Hindlimb muscle (tissue), 1 donor: ENCODE measurements around the gene GPR65. TPM values are rescaled to one million over a fixed set of nuclear protein-coding genes. Genes with fewer than 3 reads are reported as not detected.
A peak's percentile ranks its signal among the peaks of the same experiment; 100 is the strongest.

Experiments
- DNase-seq: peaks from one replicate; pipeline ENCODE4 v3.0.0-alpha.2; 2013
- polyA plus RNA-seq: library from polyadenylated mRNA; unstranded; fragments of 120-200 nt; gene quantifications from one replicate; pipeline ENCODE4 v1.2.1, GENCODE V29; 2013; ENCODE audit not compliant: insufficient read length

Gene GPR65, protein sequence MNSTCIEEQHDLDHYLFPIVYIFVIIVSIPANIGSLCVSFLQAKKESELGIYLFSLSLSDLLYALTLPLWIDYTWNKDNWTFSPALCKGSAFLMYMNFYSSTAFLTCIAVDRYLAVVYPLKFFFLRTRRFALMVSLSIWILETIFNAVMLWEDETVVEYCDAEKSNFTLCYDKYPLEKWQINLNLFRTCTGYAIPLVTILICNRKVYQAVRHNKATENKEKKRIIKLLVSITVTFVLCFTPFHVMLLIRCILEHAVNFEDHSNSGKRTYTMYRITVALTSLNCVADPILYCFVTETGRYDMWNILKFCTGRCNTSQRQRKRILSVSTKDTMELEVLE
- polyA plus RNA-seq, result 0.88 TPM

- DNase-seq, result no peak
Measured at GRCh38 chr14:88005050-88005481, at the start of gene GPR65. Gene GPR65, plus strand, starts transcription at chr14:88005135. Its CDS starts 5,713 bp downstream, at chr14:88010848.

DNA sequence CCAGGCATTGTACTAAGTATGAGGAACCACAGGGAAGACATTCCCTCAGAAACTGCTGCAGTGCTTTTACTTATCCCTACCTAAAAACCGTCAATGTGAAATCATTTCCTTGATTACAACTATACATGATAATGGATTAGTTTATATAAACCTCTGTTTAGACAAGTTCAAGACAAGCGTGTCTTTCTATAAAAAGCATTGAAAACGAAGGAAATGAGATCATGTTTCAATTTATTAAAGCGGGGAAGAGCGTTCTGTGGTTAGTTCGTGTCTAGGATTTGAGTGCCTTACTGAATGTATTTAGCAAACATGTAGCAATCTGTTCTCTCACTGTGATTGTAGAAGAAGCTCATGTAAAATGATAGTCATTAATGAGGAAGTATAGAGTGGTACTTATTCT, 49.4 kb upstream of the GPR65 start:
- DNase-seq, result no peak

GRCh38 chr14:87960013-87960787, 44.7 kb upstream of the GPR65 start:
- DNase-seq, result no peak

DNA sequence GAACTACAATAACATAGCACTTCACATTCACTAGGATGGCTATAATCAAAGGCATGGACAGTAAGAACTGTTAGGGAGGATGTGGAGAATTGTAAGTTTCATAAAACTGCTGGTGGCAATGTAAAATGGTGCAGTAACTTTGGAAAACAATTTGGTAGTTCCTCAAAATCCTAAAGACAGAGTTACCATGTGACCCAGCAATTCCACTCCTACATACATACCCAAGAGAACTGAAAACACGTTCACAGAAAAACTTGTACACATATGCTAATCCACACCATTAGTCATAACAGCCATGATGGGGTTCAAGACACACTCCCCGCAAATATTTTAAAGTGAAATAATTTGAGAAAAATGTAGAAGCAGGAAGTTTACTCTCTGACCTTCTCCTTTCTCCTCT, 43.7 kb upstream of the GPR65 start:
- DNase-seq, result no peak

DNA sequence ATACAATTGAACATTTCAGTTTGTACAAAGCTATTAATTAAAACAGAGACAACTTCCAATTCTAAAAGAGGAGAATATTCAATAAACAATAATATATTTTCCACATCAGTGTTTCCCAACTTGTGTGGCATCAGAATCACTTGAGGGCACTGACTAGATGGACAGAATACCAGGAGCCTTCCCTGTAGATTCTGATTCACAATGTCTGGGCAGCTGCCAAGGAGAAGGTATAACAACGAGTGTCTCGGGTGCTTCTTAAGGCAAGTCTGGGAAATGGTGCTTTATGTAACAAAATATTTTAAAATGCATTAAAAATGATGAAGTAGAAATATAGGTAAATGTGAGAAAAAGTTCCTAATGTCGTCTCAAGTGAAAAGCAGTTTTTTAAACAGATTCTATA, 38.1 kb upstream of the GPR65 start:
- DNase-seq, result no peak

GRCh38 chr14:87967496-87967895, 37.4 kb upstream of the GPR65 start:
- DNase-seq, result no peak

DNA sequence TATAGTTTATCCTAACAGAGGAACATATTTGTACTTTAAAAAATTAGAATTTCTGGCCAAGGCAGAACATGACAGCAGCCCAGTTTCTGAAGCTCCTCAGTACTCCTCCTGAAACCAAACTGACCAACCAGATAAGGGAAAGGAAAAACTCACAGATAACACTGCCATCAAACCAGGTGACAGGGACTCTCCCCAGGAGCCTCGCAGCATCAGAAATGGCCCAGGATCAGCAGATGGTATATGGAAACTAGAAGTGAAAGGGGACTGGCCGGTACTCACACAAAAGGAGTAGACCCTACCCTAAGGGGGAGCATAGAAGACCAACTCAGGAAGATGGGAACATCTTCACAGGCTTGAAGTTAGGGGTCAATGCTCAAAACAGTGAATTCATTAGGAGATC, 33.9 kb upstream of the GPR65 start:
- no peak for DNase-seq

DNA sequence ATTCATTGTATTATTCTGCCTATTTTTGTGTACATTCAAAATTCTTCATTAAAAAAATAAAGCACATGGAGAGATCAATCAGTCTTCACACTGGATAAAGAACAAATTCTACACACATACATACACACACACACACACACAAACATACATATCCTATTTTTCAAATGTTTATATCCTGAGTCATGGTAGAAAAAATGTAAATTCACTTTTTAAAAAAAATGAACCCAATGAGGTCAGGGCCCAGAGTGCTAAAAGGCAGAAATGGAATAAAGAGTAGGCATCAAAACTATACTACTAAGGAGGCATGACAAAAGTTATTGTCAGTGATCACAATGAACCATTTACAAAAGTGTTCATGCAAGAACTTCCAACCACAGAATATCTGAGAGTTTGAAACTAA, 29.3 kb upstream of the GPR65 start:
- DNase-seq, result no peak

GRCh38 chr14:87979689-87980088, 25.2 kb upstream of the GPR65 start:
- no peak for DNase-seq

- DNase-seq, result no peak
Measured at GRCh38 chr14:87989221-87989955, 15.5 kb upstream of the GPR65 start.

- DNase-seq, result no peak
Measured at GRCh38 chr14:87989956-87990299, 15.0 kb upstream of the GPR65 start.

GRCh38 chr14:87990682-87991081, 14.3 kb upstream of the GPR65 start:
- no peak for DNase-seq

- DNase-seq, result peak; percentile 40
Measured at GRCh38 chr14:87992346-87992717, 12.6 kb upstream of the GPR65 start.

DNA sequence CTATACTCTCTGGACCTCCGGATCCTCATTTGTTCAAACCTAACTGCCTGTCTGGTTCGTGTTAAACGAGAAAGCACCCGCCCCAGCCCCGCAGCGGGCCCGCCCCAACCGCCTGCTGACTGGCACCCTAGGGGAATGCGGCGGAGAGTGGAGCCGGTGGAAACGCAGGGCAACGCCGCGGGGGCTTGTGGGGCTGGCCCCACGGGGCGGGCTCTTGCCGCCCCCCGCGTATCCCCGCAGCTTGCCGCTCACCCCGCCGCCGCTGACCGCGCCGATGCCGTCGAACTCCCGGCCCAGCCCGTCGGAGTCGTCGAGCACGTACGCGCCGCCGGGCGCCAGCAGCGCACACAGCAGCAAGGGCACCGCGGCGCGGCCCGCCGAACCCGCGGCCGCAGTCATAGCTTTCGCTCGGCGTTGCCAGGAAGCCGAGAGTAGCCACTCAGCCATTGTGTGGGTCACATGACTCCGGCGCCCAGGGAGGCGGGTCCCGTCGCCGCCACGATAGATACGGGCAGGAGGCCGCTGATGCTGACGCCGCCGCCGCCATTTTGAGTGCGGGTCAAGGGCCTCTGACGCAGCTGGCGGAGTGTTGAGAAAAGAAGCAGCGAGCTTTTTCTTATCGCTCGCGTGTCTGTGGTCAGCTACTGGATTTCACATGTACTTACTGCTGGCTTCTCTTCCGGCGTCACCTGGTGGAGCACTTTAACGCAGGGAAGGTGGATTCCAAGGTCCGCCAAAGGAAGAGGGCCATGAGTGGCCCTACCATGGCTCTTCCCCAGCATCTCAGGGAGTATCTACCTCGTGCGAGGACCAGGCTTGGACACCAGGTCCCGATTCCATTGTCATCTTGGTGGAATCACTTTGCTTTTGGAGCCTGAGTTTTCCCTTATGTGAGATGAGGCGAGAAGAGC, 12.0 kb upstream of the GPR65 start, which contains the start of gene GALC:
Gene GALC, minus strand, starts transcription at position 465 of the 911 bp plus-strand sequence. Its CDS starts 18 bp downstream, at position 447.
- peak; percentile 90 for DNase-seq

DNA sequence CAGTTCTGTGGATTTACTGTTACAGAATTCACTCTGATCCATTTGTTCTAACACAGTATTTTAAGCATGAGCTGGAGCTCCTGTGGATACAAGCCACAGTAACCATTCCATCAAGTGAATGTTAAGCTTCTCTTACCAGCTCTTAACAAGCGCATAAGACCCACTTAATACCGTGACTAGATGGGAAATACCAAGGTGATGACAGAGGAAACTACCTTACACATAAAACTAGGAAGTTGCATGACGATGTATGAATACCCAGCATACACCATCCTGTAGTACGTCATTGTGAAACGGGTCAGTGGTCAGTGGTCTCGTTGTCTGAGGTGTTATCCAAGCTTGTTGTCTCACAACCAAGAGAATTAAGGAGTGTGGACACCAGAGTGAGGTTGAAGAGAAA, 10.0 kb upstream of the GPR65 start:
- DNase-seq, result no peak

GRCh38 chr14:87995500-87996290, 9.2 kb upstream of the GPR65 start:
- DNase-seq, result no peak

DNA sequence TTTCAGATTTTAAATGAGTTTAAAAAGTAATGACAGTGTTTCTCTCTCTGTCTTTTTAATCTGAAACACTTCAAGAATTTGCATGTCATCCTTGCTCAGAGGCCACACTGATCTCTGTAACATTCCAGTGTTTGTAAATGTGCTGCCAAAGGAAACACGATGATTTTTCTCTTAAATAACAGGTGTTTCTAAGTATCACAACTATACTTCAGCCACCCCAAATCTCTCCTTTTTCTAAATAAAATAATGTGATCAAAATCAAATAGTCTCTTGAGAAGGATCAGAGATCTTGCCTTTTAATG, 8.7 kb upstream of the GPR65 start:
- DNase-seq, result no peak

GRCh38 chr14:87998482-87998881, 6.5 kb upstream of the GPR65 start:
- DNase-seq, result no peak

DNA sequence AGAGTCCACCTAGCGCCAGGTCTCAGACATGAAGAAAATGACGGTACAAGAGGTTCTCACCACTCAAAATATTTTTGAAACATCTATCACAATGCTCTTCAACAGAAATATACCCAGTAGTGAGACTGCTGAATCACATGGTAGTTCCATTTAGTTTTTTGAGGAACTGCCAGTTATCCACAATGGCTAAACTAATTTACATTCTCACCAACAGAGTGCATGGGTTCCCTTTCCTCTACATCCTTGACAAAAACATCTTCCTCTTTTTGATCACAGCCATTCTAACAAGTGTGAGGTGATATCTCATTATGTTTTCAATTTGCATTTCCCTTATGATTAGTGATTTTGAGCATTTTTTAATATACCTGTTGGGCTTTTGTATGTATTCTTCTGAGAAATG, 5.7 kb upstream of the GPR65 start:
- no peak for DNase-seq

GRCh38 chr14:88002421-88003075, 2.4 kb upstream of the GPR65 start:
- no peak for DNase-seq

GRCh38 chr14:88003425-88003824, 1.5 kb upstream of the GPR65 start:
- no peak for DNase-seq
